A673 (cell line): ENCODE data around the gene MALAT1. TPM values are rescaled to one million over a fixed set of nuclear protein-coding genes. Genes with fewer than 3 reads are reported as not detected.
A peak's percentile ranks its signal among the peaks of the same experiment; 100 is the strongest.

Experiments
- BruUV-seq: library from RNA; stranded (reverse); fragments of 400-500 nt; replicated peaks from 2 replicates; lab custom pipeline; 2021; lab: Mats Ljungman, UMichigan
- CTCF ChIA-PET: fragments of 300-600 bp; sonication (Branson Sonifier 250); formaldehyde crosslinking; loops from one replicate; lab custom pipeline; 2022; ENCODE audit warnings: antibody characterized with exemption; lab: Charles Lee
- POLR2A ChIA-PET: fragments of 300-600 bp; sonication (Branson Sonifier 250); formaldehyde crosslinking; loops from one replicate; lab custom pipeline; 2022; ENCODE audit warnings: antibody characterized with exemption; ENCODE audit not compliant: low non-redundant PET; lab: Charles Lee
- DNase-seq: peaks from one replicate; pipeline ENCODE4 v3.0.0-alpha.2; 2015; ENCODE audit warnings: low spot score
- H3K27ac ChIP-seq: fragments of 200-600 bp; sonication (generic); 2 replicates; pipeline ENCODE4 v1.5.1; 2016; ENCODE audit warnings: mixed run types, low read depth, mild to moderate bottlenecking, mixed read lengths, antibody characterized with exemption, low read length; ENCODE audit not compliant: poor library complexity, severe bottlenecking
- H3K27me3 ChIP-seq: fragments of 200-600 bp; sonication (generic); replicated peaks from 2 replicates; pipeline ENCODE4 v1.6.1; 2017; ENCODE audit warnings: mixed run types, low read depth, mild to moderate bottlenecking, mixed read lengths, antibody characterized with exemption, low read length; ENCODE audit not compliant: insufficient read depth, poor library complexity
- H3K36me3 ChIP-seq: fragments of 200-600 bp; sonication (generic); 2 replicates; pipeline ENCODE4 v1.6.1; 2016; ENCODE audit warnings: mixed run types, mild to moderate bottlenecking, mixed read lengths, antibody characterized with exemption, low read length; ENCODE audit not compliant: insufficient read depth, poor library complexity, severe bottlenecking
- H3K4me1 ChIP-seq: fragments of 200-600 bp; sonication (generic); 2 replicates; pipeline ENCODE4 v1.6.1; 2017; ENCODE audit warnings: mixed run types, mild to moderate bottlenecking, mixed read lengths, antibody characterized with exemption, low read length; ENCODE audit not compliant: insufficient read depth, poor library complexity, severe bottlenecking
- H3K4me3 ChIP-seq: fragments of 200-600 bp; sonication (generic); 2 replicates; pipeline ENCODE4 v1.5.1; 2016; ENCODE audit warnings: low read depth, mixed run types, mild to moderate bottlenecking, mixed read lengths, low read length; ENCODE audit not compliant: poor library complexity, severe bottlenecking
- H3K9me3 ChIP-seq: fragments of 200-600 bp; sonication (generic); 2 replicates; pipeline ENCODE4 v1.6.1; 2016; ENCODE audit warnings: mixed run types, low read depth, mild to moderate bottlenecking, mixed read lengths, antibody characterized with exemption, low read length; ENCODE audit not compliant: poor library complexity, severe bottlenecking
- CTCF ChIP-seq: fragments of 300-800, 200-600 bp; sonication (generic); conservative IDR thresholded peaks from 2 replicates; pipeline ENCODE4 v1.5.1; 2017; ENCODE audit warnings: low read depth, mild to moderate bottlenecking, antibody characterized with exemption, low read length, moderate library complexity, mixed read lengths
- EZH2 ChIP-seq: fragments of 200-600 bp; sonication (generic); IDR thresholded peaks from 2 replicates; pipeline ENCODE4 v1.6.1; 2017; ENCODE audit warnings: borderline replicate concordance, low read depth, mild to moderate bottlenecking, mixed read lengths, antibody characterized with exemption, low read length; ENCODE audit not compliant: poor library complexity, severe bottlenecking
- intact Hi-C: fragments of 100-400 bp; cut with micrococcal nuclease; formaldehyde crosslinking; loops from one replicate; pipeline ENCODE4 v1.10.0; 2022; ENCODE audit not compliant: unreplicated experiment
- total RNA-seq: library from RNA; stranded (reverse); gene quantifications from 2 replicates; pipeline ENCODE4 v1.2.3, GENCODE V29; 2021

The MALAT1 gene
- total RNA-seq, 1 experiment from 2014 or later: 4,586 TPM

GRCh38 chr11:65539744-65540289 is 41.0 kb downstream of the MALAT1 start:
- Histone ChIP-seq H3K27me3 (no peaks in the 10 kb centered on the region), H3K36me3 (peaks cover 24% of the 10 kb centered on the region), H3K9me3 (no peaks in the 10 kb centered on the region), H3K4me3 (peak overlapping the region; percentile 57), H3K27ac (peak overlapping the region; percentile 43), H3K4me1 (peaks cover 10% of the 10 kb centered on the region)
- TSS peak; percentile 46 for BruUV-seq
- TF ChIP-seq EZH2 (no peak), CTCF (no peak; the same call in 1 of the 2 replicates)
- CTCF ChIA-PET: interaction anchor here (0.5 to 2.1 kb wide), 13 partner anchors 15 to 364 kb away, joined by 3 to 13 read pairs (median 5); partner anchors contain the start of genes DPF2, FAM89B, SCYL1 and ZNRD2
- POLR2A ChIA-PET: no interaction called here
- intact Hi-C loops: no loop called here
- no peak for DNase-seq

DNA sequence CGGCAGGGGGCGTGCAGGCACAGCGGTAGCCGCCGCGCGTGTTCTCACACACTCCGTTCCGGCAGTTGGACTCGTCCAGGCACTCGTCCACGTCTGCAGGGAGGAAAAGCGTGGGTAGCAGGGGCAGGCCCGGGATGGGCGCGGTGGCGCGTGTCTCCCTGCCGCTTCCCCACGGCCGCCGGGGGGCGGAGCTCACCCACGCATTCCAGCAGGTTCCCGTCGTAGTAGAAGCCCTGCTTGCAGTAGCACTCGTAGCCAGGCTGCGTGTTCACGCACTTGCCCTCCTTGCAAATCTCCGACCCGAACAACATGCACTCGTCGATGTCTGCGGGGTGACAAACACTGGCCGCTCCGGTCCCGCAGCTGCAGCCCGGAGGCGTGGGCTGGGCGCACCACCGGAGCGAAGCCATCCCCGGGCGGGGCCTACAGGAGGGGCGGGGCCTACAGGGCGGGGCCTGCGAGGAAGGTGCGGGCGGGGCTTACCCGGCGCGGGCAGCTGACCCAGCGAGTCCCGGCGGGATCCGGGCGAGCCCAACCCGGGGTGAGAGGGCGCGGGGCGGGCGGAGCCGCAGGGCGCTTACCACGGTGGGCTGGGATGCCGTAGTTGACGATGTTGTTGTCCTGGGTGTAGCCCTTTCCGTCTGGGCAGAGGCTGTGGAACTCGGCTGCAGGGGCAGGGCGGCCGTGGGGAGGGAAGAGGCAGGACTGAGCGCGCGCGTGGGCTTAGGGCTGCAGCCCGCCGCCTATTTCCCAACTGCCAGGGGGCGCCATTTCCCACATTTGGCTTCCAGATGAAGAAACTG is 41.6 kb downstream of the MALAT1 start:
- BruUV-seq: no TSS peak
- H3K27me3 ChIP-seq: no peaks in the 10 kb centered on the region
- no peaks in the 10 kb centered on the region for H3K9me3 ChIP-seq
- peak; percentile 95 for DNase-seq
- POLR2A ChIA-PET: interaction anchor here (0.6 kb wide), 1 partner anchor 35 kb away, joined by 4 read pairs; no protein-coding TSS in a partner anchor
- CTCF ChIA-PET: interaction anchor here (0.5 to 2.1 kb wide), 17 partner anchors 15 to 485 kb away, joined by 3 to 13 read pairs (median 5); partner anchors contain the start of genes DPF2, FAM89B, LTBP3 and SCYL1
- peaks cover 23% of the 10 kb centered on the region for H3K36me3 ChIP-seq
- peak overlapping the region; percentile 52 for H3K27ac ChIP-seq
- intact Hi-C loops: loop anchor here (1.0 kb wide), 1 partner anchor 30 kb away; the partner anchor contains the start of gene ZNRD2
- TF ChIP-seq EZH2 (no peak), CTCF (peak; percentile 92)
- H3K4me3 ChIP-seq: peak overlapping the region; percentile 57
- peaks cover 10% of the 10 kb centered on the region for H3K4me1 ChIP-seq
